Measurements from ENCODE around the gene GRIN2D.

DNA sequence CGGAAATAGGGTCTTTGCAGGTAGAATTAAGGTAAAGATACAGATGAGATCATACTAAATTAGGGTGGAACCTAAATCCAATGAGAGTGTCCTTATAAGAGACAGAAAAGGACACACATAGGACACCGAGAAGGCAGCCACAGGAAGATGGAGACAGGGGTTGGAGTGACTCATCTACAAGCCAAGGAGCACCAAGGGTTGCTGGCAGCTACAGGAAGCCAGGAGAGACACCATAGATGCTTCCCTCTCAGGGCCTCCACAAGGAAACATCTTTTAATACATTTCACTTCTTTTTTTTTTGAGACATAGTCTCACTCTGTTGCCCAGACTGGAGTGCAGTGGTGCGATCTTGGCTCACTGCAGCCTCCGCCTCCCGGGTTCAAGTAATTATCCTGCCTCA lies 39.8 kb upstream of the GRIN2D start:
- TF ChIP-seq NFIC (IDR thresholded peaks at IDR 0.05; ENCODE audit: borderline replicate concordance) (no peak), CTCF (IDR thresholded peaks at IDR 0.05) (no peak), POLR2AphosphoS5 (IDR thresholded peaks at IDR 0.05; ENCODE audit: low read depth, low read length) (no peak), EZH2phosphoT487 (IDR thresholded peaks at IDR 0.05; ENCODE audit: borderline replicate concordance, low read depth) (no peak)
